Measurements from ENCODE around the gene FILIP1L.

DNA sequence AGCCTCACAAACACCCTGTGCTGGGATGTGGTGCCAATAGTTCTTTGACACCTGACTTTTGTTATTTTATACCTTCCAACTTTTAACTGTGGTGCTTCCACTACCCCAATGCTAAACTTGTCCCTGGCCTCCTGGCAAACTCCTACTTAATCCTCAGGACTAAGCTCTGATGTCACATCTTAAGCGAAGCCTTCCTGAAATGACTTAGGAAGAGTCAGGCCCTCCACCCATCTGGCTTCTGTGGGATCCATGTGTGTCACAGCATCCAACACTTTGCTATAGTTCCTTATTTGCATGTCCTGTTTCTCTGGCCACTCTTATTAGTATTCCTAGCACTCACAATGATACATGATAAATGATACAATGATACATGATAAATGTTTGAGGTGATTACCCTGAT is 133.2 kb downstream of the FILIP1L start:
- no peak for TF ChIP-seq EP300 (IDR thresholded peaks at IDR 0.05)
- no peak for TF ChIP-seq CTCF (IDR thresholded peaks at IDR 0.05)

All from stomach (tissue), 4 donors.